Spleen (tissue), 11 donors: ENCODE results near the gene GOLPH3. TPM values are rescaled to one million over a fixed set of nuclear protein-coding genes. Genes with fewer than 3 reads are reported as not detected.

Source experiments
- DNase-seq: peaks from one replicate; pipeline ENCODE4 v3.0.0-alpha.2; 2020
- H3K27ac ChIP-seq, 8 donors: fragments of 200-600 bp; sonication (generic) in 7 of 8; 1 replicate in 4 of 8; 2 replicates in 4 of 8; pipeline versions ENCODE4 v1.5.0 to v1.8.0; 2016 to 2021; ENCODE audit warnings: inconsistent platforms in 4 of 8, mild to moderate bottlenecking in 4 of 8, moderate library complexity in 1 of 8
- H3K27me3 ChIP-seq, 7 donors: fragments of 200-600 bp; sonication (generic) in 6 of 7; replicated peaks in 1 of 7; 1 replicate in 4 of 7; 2 replicates in 3 of 7; pipeline versions ENCODE4 v1.5.0 to v1.8.0; 2016 to 2021; ENCODE audit warnings: inconsistent platforms in 3 of 7, mild to moderate bottlenecking in 1 of 7
- H3K36me3 ChIP-seq, 6 donors: fragments of 200-600 bp; sonication (generic) in 5 of 6; 1 replicate in 4 of 6; 2 replicates in 2 of 6; pipeline versions ENCODE4 v1.5.0 to v1.8.0; 2016 to 2021; ENCODE audit warnings: inconsistent platforms in 2 of 6
- H3K4me1 ChIP-seq, 6 donors: fragments of 200-600 bp; sonication (generic) in 5 of 6; 1 replicate in 3 of 6; 2 replicates in 3 of 6; pipeline versions ENCODE4 v1.5.0 to v1.8.0; 2016 to 2021; ENCODE audit warnings: inconsistent platforms in 3 of 6
- H3K4me3 ChIP-seq, 8 donors: fragments of 200-600 bp; sonication (generic) in 7 of 8; 1 replicate in 4 of 8; 2 replicates in 4 of 8; pipeline versions ENCODE4 v1.5.0 to v1.8.0; 2016 to 2021; ENCODE audit warnings: inconsistent platforms in 4 of 8, mild to moderate bottlenecking in 4 of 8, moderate library complexity in 2 of 8
- H3K9me3 ChIP-seq, 8 donors: fragments of 200-600 bp; sonication (generic) in 7 of 8; 1 replicate in 4 of 8; 2 replicates in 4 of 8; pipeline versions ENCODE4 v1.5.0 to v1.8.0; 2016 to 2021; ENCODE audit warnings: inconsistent platforms in 4 of 8
- POLR2A ChIP-seq, 3 donors: fragments of 450-650 bp; IDR thresholded peaks; one replicate each; pipeline ENCODE4 v1.5.1; 2017; ENCODE audit warnings: antibody characterized with exemption in 3 of 3, mild to moderate bottlenecking in 1 of 3
- POLR2AphosphoS5 ChIP-seq, 3 donors: sonication (generic); formaldehyde crosslinking; IDR thresholded peaks; one replicate each; pipeline ENCODE4 v1.5.1; 2017; ENCODE audit warnings: antibody characterized with exemption in 3 of 3
- WGBS, 5 donors: extraction: QIAGEN DNeasy Blood & Tissue Kit in 3 of 5; methylation state at CpG; one replicate each; pipeline versions ENCODE4 v1.1.5 to v1.1.7; 2013 to 2018; 5-methylcytosine and 5-hydroxymethylcytosine counted together
- intact Hi-C: fragments of 100-400 bp; cut with DNase I; formaldehyde crosslinking; loops from one replicate; pipeline ENCODE4 v1.15.0; 2023; ENCODE audit warnings: low total_unique reads
- polyA plus RNA-seq, 3 donors: library from polyadenylated mRNA; stranded (reverse); fragments of 200-250 nt; gene quantifications; one replicate each; pipeline ENCODE4 v1.2.1, GENCODE V29; 2013
- total RNA-seq, 7 donors: library from RNA; depleted of rRNA in 3 of 7; stranded (reverse); fragments of >200 nt in 3 of 7; fragmentation: NEBNext Ultra II Directional in 4 of 7; extraction: Animal tissue kit (Norgen Biotek cat#: 25700) in 4 of 7; gene quantifications; one replicate each; pipeline versions ENCODE4 v1.1.0 to v1.2.1, GENCODE V29; 2016 to 2021
- TF ChIP-seq, protein P1 (sequence below), 11 experiments: fragments of 200-600 bp in 7 of 11; fragments of 450-650 bp in 4 of 11; sonication (generic) in 4 of 11; IDR thresholded peaks in 8 of 11; conservative IDR thresholded peaks in 3 of 11; 1 replicate in 7 of 11; 2 replicates in 4 of 11; pipeline versions ENCODE4 v1.4.0 to v1.8.0; 2016 to 2021; ENCODE audit warnings: antibody characterized with exemption in 11 of 11, inconsistent platforms in 4 of 11, mild to moderate bottlenecking in 1 of 11
- donor health status: healthy with polysubstance abuse.
- donor health status: DM: no; HTN: no; CAD: no; lungs with moderate emphysema.
- donor health status: DM: no; HTN: no; CAD: no.
- donor health status: Bipolar disorder and iron deficiency.
- donor health status: healthy.
- donor health status: DM: no; HTN: no; CAD: no.
- donor health status: DM: yes; HTN: yes; CAD: no.

GOLPH3 gene
- total and polyA plus RNA-seq, 10 donors, result 27.0 to 82.3 (median 69.2) TPM

DNA sequence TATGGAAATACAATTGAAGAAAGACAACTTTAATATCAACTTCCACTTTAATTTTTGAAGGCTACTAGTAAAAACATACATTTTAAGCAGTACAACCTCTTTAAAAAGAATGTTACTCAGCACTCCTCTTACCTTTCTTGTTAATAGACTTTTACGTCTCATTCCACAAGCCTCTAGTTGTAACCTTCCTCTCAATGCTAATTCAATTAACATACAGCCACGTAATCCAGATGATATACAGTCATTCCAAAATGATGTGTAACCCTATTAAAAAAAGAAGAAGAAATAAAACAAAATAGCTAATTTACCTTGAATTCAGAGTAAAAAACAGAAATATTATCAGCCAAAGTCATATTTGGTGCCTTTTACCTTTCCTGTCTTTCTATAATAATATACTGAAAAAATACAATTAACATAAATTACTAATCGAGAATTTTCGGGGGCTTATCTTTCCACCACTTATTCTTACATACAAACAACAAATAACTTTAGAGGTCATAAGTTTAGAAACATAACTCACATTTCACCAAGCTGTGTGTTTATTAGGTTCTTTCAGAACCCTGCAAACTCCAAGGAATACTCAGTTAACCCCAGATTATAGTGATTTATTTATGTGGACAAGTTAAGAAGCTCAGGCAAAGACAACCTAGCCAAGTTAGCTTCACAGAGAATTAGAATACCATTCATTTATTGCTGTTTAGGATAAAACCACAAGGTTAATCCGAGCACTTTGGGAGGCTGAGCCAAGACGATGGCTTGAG, 30.3 kb downstream of the GOLPH3 start:
- no peak for DNase-seq
- peaks cover 19 to 54% (median 41%) of the 10 kb centered on the region in 6 donors for H3K4me1 ChIP-seq
- intact Hi-C loops, result no loop called here
- H3K36me3 ChIP-seq, result peaks cover 0 to 47% (median 4%) of the 10 kb centered on the region in 6 donors
- no peaks in the 10 kb centered on the region for H3K9me3 ChIP-seq
- no peak for TF ChIP-seq POLR2A (IDR thresholded peaks at IDR 0.05)
- TF ChIP-seq, protein P1, sequence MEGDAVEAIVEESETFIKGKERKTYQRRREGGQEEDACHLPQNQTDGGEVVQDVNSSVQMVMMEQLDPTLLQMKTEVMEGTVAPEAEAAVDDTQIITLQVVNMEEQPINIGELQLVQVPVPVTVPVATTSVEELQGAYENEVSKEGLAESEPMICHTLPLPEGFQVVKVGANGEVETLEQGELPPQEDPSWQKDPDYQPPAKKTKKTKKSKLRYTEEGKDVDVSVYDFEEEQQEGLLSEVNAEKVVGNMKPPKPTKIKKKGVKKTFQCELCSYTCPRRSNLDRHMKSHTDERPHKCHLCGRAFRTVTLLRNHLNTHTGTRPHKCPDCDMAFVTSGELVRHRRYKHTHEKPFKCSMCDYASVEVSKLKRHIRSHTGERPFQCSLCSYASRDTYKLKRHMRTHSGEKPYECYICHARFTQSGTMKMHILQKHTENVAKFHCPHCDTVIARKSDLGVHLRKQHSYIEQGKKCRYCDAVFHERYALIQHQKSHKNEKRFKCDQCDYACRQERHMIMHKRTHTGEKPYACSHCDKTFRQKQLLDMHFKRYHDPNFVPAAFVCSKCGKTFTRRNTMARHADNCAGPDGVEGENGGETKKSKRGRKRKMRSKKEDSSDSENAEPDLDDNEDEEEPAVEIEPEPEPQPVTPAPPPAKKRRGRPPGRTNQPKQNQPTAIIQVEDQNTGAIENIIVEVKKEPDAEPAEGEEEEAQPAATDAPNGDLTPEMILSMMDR (IDR thresholded peaks at IDR 0.05 in 8 of 11, conservative IDR thresholded peaks at IDR 0.05 in 3 of 11), result no peak
- no peak for TF ChIP-seq POLR2AphosphoS5 (IDR thresholded peaks at IDR 0.05)
- 89 to 93% (median 93%) methylated on average over 6 of the region's 6 CpGs for WGBS, 5 donors
- no peaks in the 10 kb centered on the region for H3K27me3 ChIP-seq
- H3K4me3 ChIP-seq, result no peak overlapping the region
- H3K27ac ChIP-seq, result no peak overlapping the region

DNA sequence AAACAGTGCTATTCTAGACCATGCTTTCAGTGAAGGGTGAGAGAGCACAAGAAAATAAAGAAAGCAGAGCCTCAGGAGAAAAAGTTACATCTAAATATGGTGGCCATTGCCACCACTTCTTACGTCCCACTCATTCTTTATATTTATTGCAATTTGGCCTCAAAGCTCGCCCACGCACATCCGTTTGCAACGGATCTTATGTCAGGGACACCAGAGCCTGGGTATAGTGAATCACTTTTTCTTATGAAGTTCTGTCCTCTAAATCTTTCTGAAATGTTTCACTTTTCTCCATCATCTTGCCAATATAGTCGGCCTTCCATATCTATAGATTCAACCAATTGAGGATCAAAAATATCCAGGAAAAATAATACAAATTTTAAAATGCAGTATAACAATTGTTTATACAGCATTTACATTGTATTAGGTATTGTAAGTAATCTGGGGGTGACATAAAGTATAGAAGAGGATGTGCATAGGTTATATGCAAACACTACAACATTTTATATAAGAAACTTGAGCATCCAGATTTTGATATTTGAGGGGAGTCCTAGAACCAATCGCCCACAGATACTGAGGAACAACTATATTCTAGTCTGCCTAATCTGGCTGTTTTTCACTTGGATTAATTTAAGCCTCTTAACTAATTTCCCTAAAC, 35.2 kb downstream of the GOLPH3 start:
- Histone ChIP-seq H3K9me3 (no peaks in the 10 kb centered on the region), H3K4me3 (no peak overlapping the region), H3K4me1 (peaks cover 0 to 9% (median 3%) of the 10 kb centered on the region in 6 donors), H3K27ac (no peak overlapping the region), H3K27me3 (no peaks in the 10 kb centered on the region), H3K36me3 (peaks cover 0 to 88% (median 21%) of the 10 kb centered on the region in 6 donors)
- no peak for DNase-seq
- WGBS, 5 donors, result 81 to 89% (median 82%) methylated on average over 7 of the region's 7 CpGs
- intact Hi-C loops, result no loop called here
- no peak for TF ChIP-seq POLR2AphosphoS5 (IDR thresholded peaks at IDR 0.05)
- TF ChIP-seq, protein P1 (IDR thresholded peaks at IDR 0.05 in 8 of 11, conservative IDR thresholded peaks at IDR 0.05 in 3 of 11), result no peak
- no peak for TF ChIP-seq POLR2A (IDR thresholded peaks at IDR 0.05)

DNA sequence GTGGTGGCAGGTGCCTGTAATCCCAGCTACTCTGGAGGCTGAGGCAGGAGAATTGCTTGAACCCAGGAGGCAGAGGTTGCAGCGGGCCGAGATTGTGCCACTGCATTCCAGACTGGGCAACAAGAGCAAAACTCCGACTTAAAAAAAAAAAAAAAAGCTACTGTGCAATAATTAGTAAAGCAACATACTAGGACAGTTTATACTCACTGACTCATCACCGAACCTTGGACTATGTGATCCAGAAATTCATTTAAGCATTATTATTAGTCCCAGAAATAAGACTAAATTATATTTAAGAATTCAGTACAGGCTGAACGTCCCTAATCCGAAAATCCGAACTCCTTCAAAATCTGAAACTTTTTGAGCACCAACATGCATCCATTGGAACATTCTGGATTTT, 37.8 kb downstream of the GOLPH3 start:
- DNase-seq, result no peak
- WGBS, 5 donors, result 82 to 87% (median 83%) methylated on average over 7 of the region's 7 CpGs
- H3K36me3 ChIP-seq, result peaks cover 0 to 92% (median 26%) of the 10 kb centered on the region in 6 donors
- no peak overlapping the region for H3K4me3 ChIP-seq
- no peaks in the 10 kb centered on the region for H3K9me3 ChIP-seq
- TF ChIP-seq, protein P1 (IDR thresholded peaks at IDR 0.05 in 8 of 11, conservative IDR thresholded peaks at IDR 0.05 in 3 of 11), result no peak
- no peak for TF ChIP-seq POLR2AphosphoS5 (IDR thresholded peaks at IDR 0.05)
- H3K27me3 ChIP-seq, result no peaks in the 10 kb centered on the region
- peaks cover 0 to 26% (median 2%) of the 10 kb centered on the region in 6 donors for H3K4me1 ChIP-seq
- intact Hi-C loops, result no loop called here
- H3K27ac ChIP-seq, result no peak overlapping the region

DNA sequence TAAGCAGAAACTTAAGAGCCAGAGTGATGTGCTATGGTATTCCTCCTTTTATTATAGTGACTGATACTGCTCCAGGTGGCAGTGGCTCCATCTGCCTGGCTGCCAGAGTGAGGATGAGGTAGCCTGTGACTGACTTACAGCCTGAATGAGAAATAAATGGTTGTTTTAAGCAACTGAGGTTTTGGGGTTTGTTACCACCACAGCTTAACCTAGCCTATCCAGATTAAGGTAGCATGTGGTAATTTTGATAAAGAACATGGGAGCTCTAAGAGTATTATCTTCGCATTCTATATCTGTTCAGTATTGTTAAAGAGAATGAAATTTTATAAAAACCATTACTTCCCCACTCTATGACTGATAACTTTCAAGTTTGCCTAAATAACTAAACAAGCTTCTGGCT, 39.0 kb downstream of the GOLPH3 start:
- TF ChIP-seq POLR2A (IDR thresholded peaks at IDR 0.05) (no peak), POLR2AphosphoS5 (IDR thresholded peaks at IDR 0.05) (no peak)
- TF ChIP-seq, protein P1 (IDR thresholded peaks at IDR 0.05 in 8 of 11, conservative IDR thresholded peaks at IDR 0.05 in 3 of 11), result no peak

More for the DNA sequence above, 39.0 kb downstream of the GOLPH3 start:
- no peak for DNase-seq
- Histone ChIP-seq H3K36me3 (peaks cover 0 to 89% (median 26%) of the 10 kb centered on the region in 6 donors), H3K27me3 (no peaks in the 10 kb centered on the region), H3K4me3 (no peak overlapping the region), H3K9me3 (no peaks in the 10 kb centered on the region), H3K4me1 (peaks cover 0 to 39% (median 2%) of the 10 kb centered on the region in 6 donors), H3K27ac (no peak overlapping the region)
- intact Hi-C loops, result no loop called here
- 92 to 100% (median 98%) methylated on average over 1 of the region's 1 CpG for WGBS, 5 donors
